Measurements from ENCODE around the gene TCP11L2.
"Not testable (repeated sequence)": the region's sequence is repeated elsewhere in the genome, so short reads cannot be mapped to it uniquely, and the experiment has no call there.

DNA sequence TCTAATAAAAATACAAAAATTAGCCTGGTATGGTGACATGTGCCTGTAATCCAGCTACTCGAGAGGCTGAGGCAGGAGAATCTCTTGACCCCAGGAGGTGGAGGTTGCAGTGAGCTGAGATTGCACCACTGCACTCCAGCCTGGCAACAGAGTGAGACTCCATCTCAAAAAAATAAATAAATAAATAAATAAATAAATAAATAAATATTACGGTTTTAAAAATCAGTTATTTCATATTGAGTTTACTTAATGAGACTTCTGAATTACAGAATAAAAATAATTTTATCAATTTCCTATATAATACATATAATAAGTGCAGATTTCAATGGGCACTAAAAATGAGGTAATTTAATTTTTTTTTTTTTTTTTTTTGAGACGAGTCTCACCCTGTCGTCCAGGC is 10.9 kb downstream of the TCP11L2 start:
- TF ChIP-seq, protein P1, sequence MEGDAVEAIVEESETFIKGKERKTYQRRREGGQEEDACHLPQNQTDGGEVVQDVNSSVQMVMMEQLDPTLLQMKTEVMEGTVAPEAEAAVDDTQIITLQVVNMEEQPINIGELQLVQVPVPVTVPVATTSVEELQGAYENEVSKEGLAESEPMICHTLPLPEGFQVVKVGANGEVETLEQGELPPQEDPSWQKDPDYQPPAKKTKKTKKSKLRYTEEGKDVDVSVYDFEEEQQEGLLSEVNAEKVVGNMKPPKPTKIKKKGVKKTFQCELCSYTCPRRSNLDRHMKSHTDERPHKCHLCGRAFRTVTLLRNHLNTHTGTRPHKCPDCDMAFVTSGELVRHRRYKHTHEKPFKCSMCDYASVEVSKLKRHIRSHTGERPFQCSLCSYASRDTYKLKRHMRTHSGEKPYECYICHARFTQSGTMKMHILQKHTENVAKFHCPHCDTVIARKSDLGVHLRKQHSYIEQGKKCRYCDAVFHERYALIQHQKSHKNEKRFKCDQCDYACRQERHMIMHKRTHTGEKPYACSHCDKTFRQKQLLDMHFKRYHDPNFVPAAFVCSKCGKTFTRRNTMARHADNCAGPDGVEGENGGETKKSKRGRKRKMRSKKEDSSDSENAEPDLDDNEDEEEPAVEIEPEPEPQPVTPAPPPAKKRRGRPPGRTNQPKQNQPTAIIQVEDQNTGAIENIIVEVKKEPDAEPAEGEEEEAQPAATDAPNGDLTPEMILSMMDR (IDR thresholded peaks at IDR 0.05) = not testable (repeated sequence)
- not testable (repeated sequence) for TF ChIP-seq POLR2A (IDR thresholded peaks at IDR 0.05)

Data from testis (tissue), 2 donors.